ENCODE results near the gene BICD1. TPM values are rescaled to one million over a fixed set of nuclear protein-coding genes. Genes with fewer than 3 reads are reported as not detected.

BICD1 gene
- total RNA-seq, 4 donors from 2014 or later = 1.5 to 4.5 (median 2.4) TPM

DNA sequence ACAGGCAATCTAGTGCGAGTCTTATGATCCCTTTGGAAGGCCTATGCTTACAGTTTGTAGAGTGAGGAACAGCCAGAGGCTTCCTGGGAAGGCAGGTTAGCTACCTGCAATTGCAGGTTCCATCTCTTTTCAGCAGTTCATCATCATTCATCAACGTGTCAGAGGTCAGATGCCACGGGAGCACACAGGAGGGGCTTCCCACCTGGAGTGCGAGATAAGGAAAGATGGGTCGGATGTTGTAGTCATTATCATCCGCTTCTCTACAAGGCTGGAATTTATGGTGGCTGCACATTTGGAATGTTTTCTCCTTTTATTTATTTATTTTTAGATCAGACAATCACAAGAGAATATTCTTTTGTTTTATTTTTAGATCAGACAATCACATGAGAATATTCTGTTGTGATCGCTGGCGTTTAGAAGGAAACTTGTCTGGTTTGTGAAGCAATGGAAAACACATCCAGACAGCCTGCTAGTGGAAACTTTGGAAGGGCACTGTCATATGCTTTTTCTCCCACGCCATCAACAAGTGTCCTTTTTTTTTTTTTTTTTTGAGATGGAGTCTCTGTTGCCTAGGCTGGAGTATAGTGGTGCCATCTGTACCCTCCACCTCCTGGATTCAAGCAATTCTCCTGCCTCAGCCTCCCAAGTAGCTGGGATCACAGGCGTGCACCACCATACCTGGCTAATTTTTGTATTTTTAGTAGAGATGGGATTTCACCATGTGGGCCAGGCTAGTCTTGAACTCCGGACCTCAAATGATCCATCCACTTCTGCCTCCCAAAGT is 1.9 kb upstream of the BICD1 start:
- H3K4me3 ChIP-seq (ENCODE audit: low read depth, poor library complexity, severe bottlenecking) = no peak overlapping the region
- intact Hi-C loops (cut with DNase I; ENCODE audit: low total_unique reads) = no loop called here
- DNase-seq (ENCODE audit: low spot score in 2 of 2) = no peak
- 70 to 71% methylated on average over 11 of the region's 11 CpGs for WGBS, 2 donors
- no peak for TF ChIP-seq POLR2A (IDR thresholded peaks at IDR 0.05)
- TF ChIP-seq, protein P1, sequence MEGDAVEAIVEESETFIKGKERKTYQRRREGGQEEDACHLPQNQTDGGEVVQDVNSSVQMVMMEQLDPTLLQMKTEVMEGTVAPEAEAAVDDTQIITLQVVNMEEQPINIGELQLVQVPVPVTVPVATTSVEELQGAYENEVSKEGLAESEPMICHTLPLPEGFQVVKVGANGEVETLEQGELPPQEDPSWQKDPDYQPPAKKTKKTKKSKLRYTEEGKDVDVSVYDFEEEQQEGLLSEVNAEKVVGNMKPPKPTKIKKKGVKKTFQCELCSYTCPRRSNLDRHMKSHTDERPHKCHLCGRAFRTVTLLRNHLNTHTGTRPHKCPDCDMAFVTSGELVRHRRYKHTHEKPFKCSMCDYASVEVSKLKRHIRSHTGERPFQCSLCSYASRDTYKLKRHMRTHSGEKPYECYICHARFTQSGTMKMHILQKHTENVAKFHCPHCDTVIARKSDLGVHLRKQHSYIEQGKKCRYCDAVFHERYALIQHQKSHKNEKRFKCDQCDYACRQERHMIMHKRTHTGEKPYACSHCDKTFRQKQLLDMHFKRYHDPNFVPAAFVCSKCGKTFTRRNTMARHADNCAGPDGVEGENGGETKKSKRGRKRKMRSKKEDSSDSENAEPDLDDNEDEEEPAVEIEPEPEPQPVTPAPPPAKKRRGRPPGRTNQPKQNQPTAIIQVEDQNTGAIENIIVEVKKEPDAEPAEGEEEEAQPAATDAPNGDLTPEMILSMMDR (IDR thresholded peaks at IDR 0.05) = no peak

DNA sequence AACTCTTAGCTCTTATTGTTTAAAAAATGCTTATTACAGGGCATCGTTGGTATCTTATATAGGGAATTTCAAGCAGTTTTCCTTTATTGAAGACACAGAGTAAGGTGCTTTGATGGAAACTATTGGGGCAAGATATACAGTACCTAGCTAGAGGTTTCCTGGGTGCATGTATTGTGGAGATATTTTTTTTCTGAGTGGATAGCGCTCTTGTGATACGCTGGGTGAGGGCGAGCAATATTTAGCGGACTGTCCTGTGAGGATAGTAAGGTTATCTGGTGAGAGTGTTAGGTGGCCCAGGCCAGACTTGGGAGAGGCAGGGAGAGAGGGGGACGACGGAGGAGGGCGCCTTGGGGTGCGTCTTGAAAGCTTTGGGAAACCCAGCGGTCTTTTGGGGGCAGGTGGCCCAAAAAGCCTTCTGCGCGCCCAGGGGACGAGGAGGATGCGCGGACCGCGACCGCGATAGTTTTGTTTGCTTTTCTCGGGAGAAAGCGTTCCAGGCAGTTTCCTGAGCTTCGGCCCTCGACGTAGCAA is 596 bp upstream of the BICD1 start:
- DNase-seq (ENCODE audit: low spot score in 2 of 2) = no peak
- peak overlapping the region; percentile 50 for H3K4me3 ChIP-seq (ENCODE audit: low read depth, poor library complexity, severe bottlenecking)
- intact Hi-C loops (cut with DNase I; ENCODE audit: low total_unique reads) = no loop called here
- WGBS, 2 donors = 23 to 26% methylated on average over 16 to 22 of the region's 24 CpGs
- TF ChIP-seq, protein P1 (IDR thresholded peaks at IDR 0.05) = no peak
- TF ChIP-seq POLR2A (IDR thresholded peaks at IDR 0.05) = no peak

DNA sequence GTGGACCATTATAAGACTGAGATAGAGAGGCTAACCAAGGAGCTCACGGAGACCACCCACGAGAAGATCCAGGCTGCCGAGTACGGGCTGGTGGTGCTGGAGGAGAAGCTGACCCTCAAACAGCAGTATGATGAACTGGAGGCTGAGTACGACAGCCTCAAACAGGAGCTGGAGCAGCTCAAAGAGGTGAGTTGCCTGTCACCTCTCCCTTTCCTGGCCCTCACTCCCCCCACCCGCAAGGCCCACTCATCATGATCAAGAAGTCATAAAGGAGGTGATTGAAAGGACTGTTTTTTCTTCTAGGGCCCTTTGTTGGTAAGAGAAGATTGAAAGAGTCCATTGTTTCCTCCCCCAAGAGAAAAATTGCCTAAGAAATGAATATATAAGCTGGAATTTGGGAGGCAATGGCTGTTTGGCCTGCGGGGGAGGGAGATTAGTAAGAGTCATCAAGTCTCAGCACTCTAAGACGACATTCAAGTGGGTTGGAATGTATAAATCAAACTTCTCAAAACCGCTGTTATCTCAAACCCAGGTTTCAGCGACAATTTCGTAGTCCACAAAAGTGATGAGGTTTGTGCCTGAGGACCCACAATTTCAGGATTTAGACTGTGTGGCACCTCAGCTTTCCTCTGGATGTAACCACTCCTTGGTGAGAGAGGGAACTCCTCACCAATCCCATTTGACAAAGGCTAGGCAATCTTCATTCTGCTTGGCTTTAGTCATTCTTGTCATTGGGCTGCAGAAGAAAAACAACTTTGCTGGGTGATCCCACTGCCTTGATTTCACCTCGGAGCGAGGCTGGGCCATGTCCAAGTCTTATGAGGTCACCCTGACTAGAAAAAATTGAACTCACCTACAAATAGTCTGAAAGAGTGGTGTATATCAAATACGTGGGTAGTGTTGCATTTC is 966 bp downstream of the BICD1 start:
- intact Hi-C loops (cut with DNase I; ENCODE audit: low total_unique reads) = no loop called here
- WGBS, 2 donors = 13 to 21% methylated on average over 14 of the region's 14 CpGs
- DNase-seq (ENCODE audit: low spot score in 2 of 2) = peak in 1 of 2 donors; percentile 75
- peak overlapping the region; percentile 50 for H3K4me3 ChIP-seq (ENCODE audit: low read depth, poor library complexity, severe bottlenecking)
- TF ChIP-seq POLR2A (IDR thresholded peaks at IDR 0.05) = no peak
- TF ChIP-seq, protein P1 (IDR thresholded peaks at IDR 0.05) = no peak

DNA sequence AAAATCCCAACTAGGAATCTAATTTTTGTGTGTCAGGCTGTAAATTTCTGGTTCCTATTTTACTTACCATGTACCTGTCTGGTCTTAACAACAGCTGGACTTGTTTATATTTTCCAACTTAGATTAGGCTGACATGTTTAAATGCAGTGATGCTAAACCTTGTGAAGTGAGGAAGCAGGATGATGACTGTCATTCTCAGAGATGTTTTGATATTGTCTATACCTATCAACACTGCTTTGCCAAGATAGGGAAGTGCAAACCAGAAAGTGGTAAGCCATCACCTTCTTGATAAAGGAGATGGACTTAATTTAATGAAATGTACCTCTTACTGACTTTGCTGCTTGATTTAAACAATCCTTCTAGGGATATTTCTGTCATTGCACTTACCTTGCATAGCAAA is 2.1 kb downstream of the BICD1 start:
- no peak for DNase-seq (ENCODE audit: low spot score in 2 of 2)
- TF ChIP-seq, protein P1 (IDR thresholded peaks at IDR 0.05) = no peak
- no peak for TF ChIP-seq POLR2A (IDR thresholded peaks at IDR 0.05)
- H3K4me3 ChIP-seq (ENCODE audit: low read depth, poor library complexity, severe bottlenecking) = no peak overlapping the region
- intact Hi-C loops (cut with DNase I; ENCODE audit: low total_unique reads) = no loop called here

DNA sequence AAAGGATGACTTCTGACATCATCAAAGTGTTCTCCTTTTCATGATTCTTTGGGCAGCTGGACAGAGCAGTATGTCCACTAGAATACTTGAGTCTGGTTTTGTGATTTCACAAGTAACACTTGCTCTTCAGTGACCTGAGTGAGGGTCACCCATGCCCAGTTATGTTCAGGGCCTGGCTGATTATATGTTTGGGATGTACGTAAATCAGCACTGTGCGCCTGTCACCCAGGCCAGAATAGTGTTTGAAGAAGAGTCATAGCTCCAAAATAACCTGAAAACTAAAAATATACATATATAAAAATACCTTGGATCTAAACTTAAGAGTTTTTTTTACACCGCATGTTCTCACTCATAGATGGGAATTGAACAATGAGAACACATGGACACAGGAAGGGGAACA is 3.8 kb downstream of the BICD1 start:
- TF ChIP-seq POLR2A (IDR thresholded peaks at IDR 0.05) = no peak
- TF ChIP-seq, protein P1 (IDR thresholded peaks at IDR 0.05) = no peak
- DNase-seq (ENCODE audit: low spot score in 2 of 2) = peak in 1 of 2 donors; percentile 57
- 87 to 89% methylated on average over 3 of the region's 3 CpGs for WGBS, 2 donors
- intact Hi-C loops (cut with DNase I; ENCODE audit: low total_unique reads) = no loop called here
- H3K4me3 ChIP-seq (ENCODE audit: low read depth, poor library complexity, severe bottlenecking) = no peak overlapping the region
